A549 (cell line): ENCODE results near the gene RNF14. TPM values are rescaled to one million over a fixed set of nuclear protein-coding genes. Genes with fewer than 3 reads are reported as not detected.

Experiments
- ATAC-seq, 2 experiments: fragments of 200-7000 bp in 1 of 2; fragments of >200 bp in 1 of 2; cut with Nextera tagmentation in 1 of 2; cut with Tn5 transposase in 1 of 2; 3 replicates each; pipeline versions ENCODE4 v1.8.0 to v1.9.1; 2018 to 2020; ENCODE audit warnings: mild to moderate bottlenecking in 1 of 2, moderate library complexity in 1 of 2
- CTCF ChIA-PET: fragments of 300-600 bp; sonication (Branson Sonifier 250); formaldehyde crosslinking; extraction: SDS; loops from one replicate; lab custom pipeline; 2021; ENCODE audit warnings: antibody characterized with exemption, inconsistent platforms; lab: Yijun Ruan, JAX
- POLR2A ChIA-PET: fragments of 350-600 bp; formaldehyde crosslinking; extraction: SDS; loops from one replicate; lab custom pipeline; 2021; ENCODE audit warnings: antibody characterized with exemption, inconsistent platforms; lab: Yijun Ruan, JAX
- DNase-seq, 2 experiments: peaks; one replicate each; pipeline versions ENCODE4 v3.0.0 to v3.0.0-alpha.2; 2011 to 2016; ENCODE audit warnings: low read depth in 1 of 2, low spot score in 1 of 2
- FAIRE-seq: peaks from 2 replicates; lab custom pipeline; 2011; peaks lifted over from hg19 to GRCh38; lab: Jason Lieb, UNC
- H3K27ac ChIP-seq, 2 experiments: fragments of >200 bp; sonication (Bioruptor Twin); formaldehyde crosslinking; 3 replicates each; pipeline ENCODE4 v1.5.1; 2016 to 2017
- H3K4me1 ChIP-seq: fragments of >200 bp; sonication (Bioruptor Twin); formaldehyde crosslinking; 3 replicates; pipeline ENCODE4 v1.6.1; 2016
- H3K4me2 ChIP-seq: fragments of >200 bp; sonication (Bioruptor Twin); formaldehyde crosslinking; 3 replicates; pipeline ENCODE4 v1.6.1; 2016
- H3K4me3 ChIP-seq: fragments of >200 bp; sonication (Bioruptor Twin); formaldehyde crosslinking; 3 replicates; pipeline ENCODE4 v1.5.1; 2016
- H3K9me3 ChIP-seq: fragments of >200 bp; sonication (Bioruptor Twin); formaldehyde crosslinking; 3 replicates; pipeline ENCODE4 v1.6.1; 2016
- ATOH8 ChIP-seq: fragments of 250-450 bp; sonication (Bioruptor Pico); IDR thresholded peaks from 2 replicates; pipeline ENCODE4 v1.5.0; 2020; ENCODE audit warnings: low read depth, mild to moderate bottlenecking, moderate library complexity
- BHLHE40 ChIP-seq: IDR thresholded peaks from 2 replicates; pipeline ENCODE4 v1.6.1; 2012; ENCODE audit warnings: low read depth, low read length, inconsistent platforms
- CBX2 ChIP-seq: fragments of 200-600 bp; sonication (generic); IDR thresholded peaks from 2 replicates; pipeline ENCODE4 v1.6.1; 2016; ENCODE audit warnings: low read depth, mild to moderate bottlenecking, borderline replicate concordance
- CBX8 ChIP-seq: fragments of 200-600 bp; sonication (generic); IDR thresholded peaks from 2 replicates; pipeline ENCODE4 v1.6.1; 2016
- CHD2 ChIP-seq: fragments of 150-350 bp; IDR thresholded peaks from 2 replicates; pipeline ENCODE4 v1.6.1; 2014; ENCODE audit warnings: low read length; ENCODE audit not compliant: partially characterized antibody
- CHD4 ChIP-seq: fragments of 200-600 bp; sonication (generic); IDR thresholded peaks from 2 replicates; pipeline ENCODE4 v1.6.1; 2016; ENCODE audit warnings: antibody characterized with exemption, mild to moderate bottlenecking, borderline replicate concordance
- CTCF ChIP-seq: fragments of >200 bp; sonication (Bioruptor Twin); formaldehyde crosslinking; IDR thresholded peaks from 3 replicates; pipeline ENCODE4 v1.5.1; 2016
- ELK1 ChIP-seq: fragments of 150-350 bp; IDR thresholded peaks from 2 replicates; pipeline ENCODE4 v1.6.1; 2014; ENCODE audit warnings: low read depth, mild to moderate bottlenecking, low read length
- EP300 ChIP-seq, 2 experiments: fragments of >200 bp; sonication (Bioruptor Twin); formaldehyde crosslinking; IDR thresholded peaks; 2 replicates in 1 of 2; 3 replicates in 1 of 2; pipeline ENCODE4 v1.6.1; 2016 to 2017
- GATA3 ChIP-seq: IDR thresholded peaks from 2 replicates; pipeline ENCODE4 v1.6.1; 2012; ENCODE audit warnings: borderline replicate concordance
- HDAC2 ChIP-seq: fragments of 200-600 bp; sonication (generic); IDR thresholded peaks from 2 replicates; pipeline ENCODE4 v1.6.1; 2016
- HES2 ChIP-seq: fragments of >200 bp; sonication (Bioruptor Twin); formaldehyde crosslinking; IDR thresholded peaks from 2 replicates; pipeline ENCODE4 v1.6.1; 2016
- HOXB13 ChIP-seq: fragments of 250-450 bp; sonication (Bioruptor Pico); IDR thresholded peaks from 2 replicates; pipeline ENCODE4 v1.5.0; 2020; ENCODE audit warnings: low read depth, mild to moderate bottlenecking, moderate library complexity
- JUN ChIP-seq, 2 experiments: fragments of >200 bp; sonication (Bioruptor Twin); formaldehyde crosslinking; IDR thresholded peaks; 2 replicates in 1 of 2; 3 replicates in 1 of 2; pipeline ENCODE4 v1.6.1; 2016 to 2017
- JUNB ChIP-seq: fragments of >200 bp; sonication (Bioruptor Twin); formaldehyde crosslinking; IDR thresholded peaks from 2 replicates; pipeline ENCODE4 v1.6.1; 2016
- KDM1A ChIP-seq: fragments of 200-600 bp; sonication (generic); IDR thresholded peaks from 2 replicates; pipeline ENCODE4 v1.6.1; 2016; ENCODE audit warnings: low read depth, mild to moderate bottlenecking
- MAFK ChIP-seq: fragments of 450-650 bp; IDR thresholded peaks from 2 replicates; pipeline ENCODE4 v1.6.1; 2014; ENCODE audit not compliant: partially characterized antibody
- NFE2L2 ChIP-seq: fragments of 150-350 bp; conservative IDR thresholded peaks from 2 replicates; pipeline ENCODE4 v1.6.1; 2014; ENCODE audit warnings: low read length
- NR3C1 ChIP-seq: fragments of >200 bp; sonication (Bioruptor Twin); formaldehyde crosslinking; IDR thresholded peaks from 3 replicates; pipeline ENCODE4 v1.6.1; 2017
- PHF8 ChIP-seq: fragments of 200-600 bp; sonication (generic); IDR thresholded peaks from 2 replicates; pipeline ENCODE4 v1.6.1; 2016; ENCODE audit warnings: low read depth, mild to moderate bottlenecking, antibody characterized with exemption, moderate library complexity, borderline replicate concordance
- POLR2A ChIP-seq: IDR thresholded peaks from 2 replicates; pipeline ENCODE4 v1.6.1; 2012; ENCODE audit warnings: mild to moderate bottlenecking, low read length
- POLR2AphosphoS2 ChIP-seq: conservative IDR thresholded peaks from 2 replicates; pipeline ENCODE4 v1.6.1; 2012; ENCODE audit warnings: low read length, improper control_type of control experiment, inconsistent platforms
- RAD21 ChIP-seq, 2 experiments: fragments of >200 bp in 1 of 2; sonication (Bioruptor Twin) in 1 of 2; formaldehyde crosslinking in 1 of 2; IDR thresholded peaks in 1 of 2; conservative IDR thresholded peaks in 1 of 2; 2 replicates in 1 of 2; 3 replicates in 1 of 2; pipeline ENCODE4 v1.6.1; 2012 to 2018; ENCODE audit warnings: inconsistent platforms in 1 of 2
- RARB ChIP-seq: fragments of 250-450 bp; sonication (Bioruptor Pico); IDR thresholded peaks from 2 replicates; pipeline ENCODE4 v1.8.0; 2021; ENCODE audit warnings: mild to moderate bottlenecking, moderate library complexity
- RFX5 ChIP-seq: fragments of 450-650 bp; IDR thresholded peaks from 2 replicates; pipeline ENCODE4 v1.7.1; 2014; ENCODE audit warnings: antibody characterized with exemption, mild to moderate bottlenecking, moderate library complexity
- RNF2 ChIP-seq: fragments of 200-600 bp; sonication (generic); IDR thresholded peaks from 2 replicates; pipeline ENCODE4 v1.6.1; 2016; ENCODE audit warnings: low read depth, mild to moderate bottlenecking, antibody characterized with exemption, moderate library complexity, borderline replicate concordance
- SREBF2 ChIP-seq: fragments of 450-650 bp; IDR thresholded peaks from 2 replicates; pipeline ENCODE4 v1.6.1; 2014; ENCODE audit warnings: mild to moderate bottlenecking, moderate library complexity
- TP53 ChIP-seq: fragments of 250-450 bp; sonication (Bioruptor Pico); IDR thresholded peaks from 2 replicates; pipeline ENCODE4 v1.5.0; 2021; ENCODE audit warnings: mild to moderate bottlenecking, moderate library complexity
- ZC3H11A ChIP-seq: fragments of 450-650 bp; IDR thresholded peaks from 2 replicates; pipeline ENCODE4 v1.6.1; 2014; ENCODE audit warnings: antibody characterized with exemption, mild to moderate bottlenecking
- ZSCAN20 ChIP-seq: fragments of 250-450 bp; sonication (Bioruptor Pico); IDR thresholded peaks from 2 replicates; pipeline ENCODE4 v1.8.0; 2022; ENCODE audit warnings: mild to moderate bottlenecking, moderate library complexity
- WGBS: methylation state at CpG from one replicate; pipeline ENCODE4 v1.1.6; 2017; ENCODE audit errors: missing lambda C conversion rate; 5-methylcytosine and 5-hydroxymethylcytosine counted together
- polyA plus RNA-seq, 4 experiments: library from polyadenylated mRNA; depleted of rRNA in 3 of 4; stranded (reverse); fragments of >200 nt; fragmentation: RNase III in 1 of 4; extraction: RNeasy Plus Mini Kit Qiagen cat#74134 plus additional on column Dnase treatment in 1 of 4; gene quantifications; 2 replicates in 3 of 4; 3 replicates in 1 of 4; pipeline ENCODE4 v1.2.3, GENCODE V29; 2011 to 2017

RNF14 gene
- polyA plus RNA-seq, 2 of the 4 experiments (the other 2 are of a cell fraction): 43.2 to 47.4 TPM

GRCh38 chr5:141952020-141952419 lies 16.9 kb upstream of the RNF14 start:
- TF ChIP-seq POLR2A (no peak), SREBF2 (no peak), JUN (IDR thresholded peaks at IDR 0.05) (no peak), POLR2AphosphoS2 (no peak)
- no peak for DNase-seq
- Histone ChIP-seq H3K9me3 (no peaks in the 10 kb centered on the region), H3K4me1 (no peaks in the 10 kb centered on the region), H3K4me2 (no peak overlapping the region), H3K4me3 (no peak overlapping the region), H3K27ac (no peak overlapping the region)
- no peak for FAIRE-seq
- CTCF ChIA-PET: interaction anchor here (1.0 to 2.0 kb wide), 2 partner anchors 31 to 259 kb away, joined by 3 to 9 read pairs; no protein-coding TSS in a partner anchor
- WGBS: 75% methylated on average over 2 of the region's 2 CpGs
- POLR2A ChIA-PET: no interaction called here
- no peak for ATAC-seq

- CTCF ChIA-PET: interaction anchor here (1.1 to 1.9 kb wide), 8 partner anchors 10 to 262 kb away, joined by 3 to 7 read pairs (median 5); partner anchors contain the start of gene RNF14
- no peak for FAIRE-seq
- no peak for TF ChIP-seq ATOH8 (CRISPR knock-in tag)
- no peak for TF ChIP-seq CBX2
- TF ChIP-seq JUNB: no peak
- no peak for TF ChIP-seq CHD4
- TF ChIP-seq RFX5: no peak
- TF ChIP-seq GATA3: no peak
- no peak for TF ChIP-seq CBX8
- TF ChIP-seq NR3C1: no peak
- TF ChIP-seq CTCF: no peak
- TF ChIP-seq RARB: no peak
- no peak for TF ChIP-seq PHF8
- TF ChIP-seq HES2: no peak
- no peak for TF ChIP-seq KDM1A
- TF ChIP-seq ZC3H11A: no peak
- no peak for ATAC-seq
- Histone ChIP-seq H3K9me3 (no peaks in the 10 kb centered on the region), H3K4me3 (no peak overlapping the region), H3K27ac (no peak overlapping the region), H3K4me1 (no peaks in the 10 kb centered on the region), H3K4me2 (no peak overlapping the region)
- DNase-seq: no peak
- 88% methylated on average over 2 of the region's 2 CpGs for WGBS
- POLR2A ChIA-PET: interaction anchor here (1.0 kb wide), 1 partner anchor 30 kb away, joined by 3 read pairs; no protein-coding TSS in a partner anchor
These were observed 14.7 kb upstream of the RNF14 start for GRCh38 chr5:141954194-141954593.

- no peak overlapping the region for H3K4me2 ChIP-seq
- TF ChIP-seq POLR2A: no peak
- TF ChIP-seq MAFK: no peak
- TF ChIP-seq TP53 (CRISPR knock-in tag): no peak
- TF ChIP-seq RFX5: no peak
- no peak for TF ChIP-seq HDAC2
- no peak for TF ChIP-seq HOXB13
- TF ChIP-seq NR3C1: no peak
- TF ChIP-seq GATA3: no peak
- TF ChIP-seq JUN (IDR thresholded peaks at IDR 0.05): no peak
- TF ChIP-seq ZC3H11A: no peak
- no peak for TF ChIP-seq ELK1
- TF ChIP-seq ZSCAN20 (CRISPR knock-in tag): no peak
- TF ChIP-seq RNF2: no peak
- TF ChIP-seq BHLHE40: no peak
- TF ChIP-seq CHD2: no peak
- TF ChIP-seq CHD4: no peak
- TF ChIP-seq NFE2L2: no peak
- no peak for TF ChIP-seq RAD21 (conservative IDR thresholded peaks at IDR 0.05 in 1 of 2, IDR thresholded peaks at IDR 0.05 in 1 of 2)
- TF ChIP-seq EP300 (IDR thresholded peaks at IDR 0.05): no peak
- ChIA-PET POLR2A (interaction anchor here (1.1 kb wide), 1 partner anchor 34 kb away, joined by 3 read pairs; the partner anchor contains the start of gene DELE1), CTCF (interaction anchor here (1.0 to 17.2 kb wide), 9 partner anchors 11 to 292 kb away, joined by 3 to 325 read pairs (median 52); partner anchors contain the start of genes PCDH1 and RNF14)
- ATAC-seq: no peak
- DNase-seq: no peak
- no peak for FAIRE-seq
- 81% methylated on average over 13 of the region's 16 CpGs for WGBS
- H3K4me1 ChIP-seq: 0 out of 3 replicates have a peak, but pooled peaks cover 4% of the 10 kb centered on the region
- no peaks in the 10 kb centered on the region for H3K9me3 ChIP-seq
- H3K4me3 ChIP-seq: no peak overlapping the region
- no peak overlapping the region for H3K27ac ChIP-seq
These were observed 11.4 kb upstream of the RNF14 start for GRCh38 chr5:141957367-141957996.
